ENCODE measurements around the gene PRXL2A.
"Not testable (repeated sequence)": the region's sequence is repeated elsewhere in the genome, so short reads cannot be mapped to it uniquely, and the experiment has no call there.

Gene PRXL2A

DNA sequence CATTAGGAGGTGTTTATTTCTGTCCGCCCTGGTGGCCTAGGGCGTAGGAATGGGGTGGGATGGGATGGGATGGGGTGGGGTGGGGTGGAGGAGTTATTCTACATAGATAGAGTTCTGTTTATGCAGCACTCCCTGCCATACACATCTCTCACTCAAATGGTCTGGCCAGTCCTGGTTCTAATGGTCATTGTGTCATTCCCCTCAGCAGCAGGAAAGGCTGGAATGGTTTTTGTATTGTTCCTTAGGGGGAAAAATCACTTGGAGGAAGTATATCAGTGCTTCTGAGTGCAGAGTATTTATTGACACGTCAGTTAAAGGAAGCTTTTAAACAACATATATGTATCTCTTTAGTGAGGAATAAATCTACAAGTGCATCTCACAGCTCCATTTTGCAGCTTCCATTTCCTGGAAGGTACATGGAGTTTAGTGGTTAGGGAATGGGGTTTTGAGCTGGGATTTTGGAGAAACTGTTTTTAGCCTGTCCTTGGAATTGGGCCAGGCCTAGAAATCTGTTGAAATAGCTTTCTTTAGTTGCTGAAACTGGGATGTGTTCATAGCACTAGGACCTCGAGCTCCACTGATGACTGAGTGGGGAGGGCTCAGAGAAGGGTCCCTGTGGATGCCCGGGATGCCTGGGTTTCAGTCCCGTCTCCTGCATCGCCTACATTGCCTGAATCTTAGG lies 54.1 kb downstream of the PRXL2A start:
- no peak for DNase-seq

DNA sequence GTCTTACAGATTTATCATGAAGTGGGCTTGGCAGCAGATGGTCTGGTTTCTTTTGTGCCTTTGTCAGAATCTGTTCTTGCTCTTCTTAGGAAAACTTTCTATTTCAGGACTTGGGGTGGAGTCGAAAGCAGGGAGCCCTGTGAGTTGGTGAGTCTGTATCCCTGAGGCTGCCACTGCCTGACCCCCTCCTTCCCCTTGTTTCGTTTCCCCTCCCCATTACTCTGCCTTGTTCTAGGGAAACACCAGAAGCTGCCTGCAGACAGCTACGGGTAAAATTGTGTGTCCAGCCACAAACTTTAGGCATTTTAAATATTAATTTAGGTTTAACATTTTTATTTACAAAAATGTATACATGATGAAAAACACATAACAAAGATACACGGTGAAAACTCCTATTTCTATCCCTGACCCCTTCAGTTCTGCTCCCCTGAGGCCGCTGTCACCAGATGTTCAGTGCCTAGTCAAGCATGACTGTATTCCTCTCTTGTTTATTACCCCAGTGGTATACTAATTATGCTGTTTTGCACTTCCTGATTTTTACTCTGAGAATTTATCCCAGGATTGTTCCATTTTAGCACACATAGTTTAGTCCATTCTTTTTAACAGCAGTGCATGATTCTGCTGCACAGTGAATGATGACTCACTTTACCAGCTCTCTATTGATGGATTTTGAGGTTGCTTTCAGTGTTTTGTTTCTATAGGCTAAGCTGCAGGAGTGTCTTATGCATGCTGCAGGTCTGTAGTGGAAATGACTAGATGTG lies 54.8 kb downstream of the PRXL2A start:
- DNase-seq: no peak

DNA sequence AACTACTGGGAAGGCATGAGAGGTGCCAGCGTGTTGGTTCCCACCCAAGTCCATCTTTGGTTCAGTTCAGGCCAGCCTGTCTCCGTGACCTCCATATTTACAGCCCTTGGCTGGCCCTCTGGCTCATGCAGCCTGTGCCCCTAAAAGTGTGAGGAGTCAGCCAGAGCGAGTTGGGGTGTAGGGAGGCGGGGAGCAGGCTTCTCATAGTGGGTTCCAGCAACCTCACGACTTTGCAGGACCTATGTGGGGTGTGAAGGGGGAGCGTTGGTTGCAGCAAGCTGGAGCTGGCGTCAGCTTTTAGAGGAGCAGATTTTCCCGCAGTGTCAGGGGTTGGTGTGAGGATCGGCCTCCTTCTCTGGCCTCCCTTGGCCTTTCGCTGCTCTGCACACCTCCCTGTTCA lies 55.5 kb downstream of the PRXL2A start:
- DNase-seq: no peak

DNA sequence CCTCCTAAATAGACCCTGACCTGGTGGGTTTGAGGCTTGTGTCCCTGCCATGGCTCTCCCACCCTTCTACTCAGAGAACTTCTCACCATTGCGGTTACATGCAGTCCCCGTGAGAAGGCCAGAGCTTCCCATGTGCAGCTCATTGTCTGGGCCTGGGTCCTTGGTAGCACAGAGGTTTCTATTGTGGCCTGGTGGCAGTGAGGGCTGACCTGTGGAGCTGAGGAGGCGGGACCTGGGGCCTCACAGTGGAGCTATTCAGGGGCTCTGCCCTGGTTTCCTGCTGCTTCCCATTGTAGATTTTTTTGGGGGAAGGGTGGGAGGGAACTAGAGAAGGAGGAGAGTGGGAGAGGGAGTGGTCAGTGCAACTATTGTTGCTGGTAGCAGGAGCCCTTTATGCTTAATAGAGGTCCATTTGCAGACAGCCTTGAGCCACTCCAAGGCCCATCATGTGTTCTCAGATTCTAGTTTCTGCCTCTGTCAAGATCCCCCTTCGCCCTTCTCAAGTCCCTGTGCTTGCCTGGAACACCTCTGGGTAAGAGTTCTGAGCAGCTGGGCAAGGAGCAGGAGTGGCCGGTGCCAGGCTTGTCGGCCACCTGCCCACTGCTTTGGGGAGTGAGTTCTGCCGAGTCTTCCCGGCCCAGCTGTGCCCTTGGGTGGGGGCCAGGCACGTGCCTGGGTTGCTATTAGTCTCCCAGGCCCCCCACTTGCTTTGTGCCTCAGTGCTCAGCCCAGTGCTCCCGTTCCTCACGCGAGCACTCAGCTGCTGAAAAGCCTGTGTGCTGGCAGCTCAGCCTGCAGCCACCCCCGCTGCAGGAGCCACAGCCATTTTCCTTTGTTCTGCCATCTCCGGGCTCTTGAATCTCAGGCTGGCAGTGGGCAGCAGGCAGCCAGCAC lies 56.5 kb downstream of the PRXL2A start:
- no peak for DNase-seq

DNA sequence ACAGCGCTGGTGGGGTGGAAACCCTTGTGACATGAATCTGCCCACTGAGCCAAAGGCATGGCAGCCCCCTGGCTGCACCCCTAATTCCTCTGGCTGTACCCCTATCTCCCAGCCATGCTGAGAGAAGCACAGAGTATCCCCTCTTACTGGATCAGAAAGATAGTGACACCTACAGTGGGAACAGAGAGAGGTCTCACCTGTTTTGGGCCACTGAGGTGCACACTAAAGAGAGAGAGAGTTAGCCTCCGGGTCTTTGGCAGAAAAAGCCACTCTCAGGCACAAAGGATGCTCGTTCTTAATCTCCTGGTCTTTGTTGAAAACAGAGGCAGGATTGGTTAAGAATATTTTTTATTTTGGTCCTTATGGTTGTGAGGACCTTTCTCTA lies 57.1 kb downstream of the PRXL2A start:
- no peak for DNase-seq

DNA sequence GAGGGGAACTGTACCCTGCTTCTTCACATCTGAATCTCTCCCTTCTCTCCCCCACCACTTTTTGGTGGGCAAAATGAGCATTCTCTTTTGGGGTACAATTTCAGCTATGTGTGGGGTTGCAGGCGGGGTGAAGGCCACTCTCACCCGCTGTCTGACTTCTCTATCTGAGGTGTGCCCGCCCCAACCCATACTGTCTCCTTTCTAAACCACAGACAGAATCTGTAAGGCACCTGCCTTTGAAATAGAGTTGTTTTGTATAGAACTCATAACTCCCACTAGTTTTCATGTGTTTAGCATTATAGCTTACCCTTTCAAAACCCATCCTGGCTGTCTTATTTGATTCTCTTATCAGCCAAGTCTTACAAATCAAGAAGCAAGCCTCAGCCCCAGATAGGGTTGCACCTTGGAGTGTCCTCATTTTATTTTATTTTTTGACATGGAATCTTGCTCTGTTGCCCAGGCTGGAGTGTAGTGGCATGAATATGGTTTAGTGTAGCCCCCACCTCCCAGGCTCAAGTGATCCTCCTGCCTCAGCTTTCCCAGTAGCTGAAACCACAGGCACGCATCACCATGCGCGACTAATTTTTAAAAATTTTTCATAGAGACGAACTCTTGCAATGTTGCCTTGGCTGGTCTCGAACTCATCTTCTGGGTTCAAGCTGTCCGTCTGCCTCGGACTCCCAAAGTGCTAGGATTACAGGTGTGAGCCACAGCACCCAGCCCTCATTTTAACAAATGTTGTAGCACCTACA lies 57.7 kb downstream of the PRXL2A start:
- DNase-seq: no peak

DNA sequence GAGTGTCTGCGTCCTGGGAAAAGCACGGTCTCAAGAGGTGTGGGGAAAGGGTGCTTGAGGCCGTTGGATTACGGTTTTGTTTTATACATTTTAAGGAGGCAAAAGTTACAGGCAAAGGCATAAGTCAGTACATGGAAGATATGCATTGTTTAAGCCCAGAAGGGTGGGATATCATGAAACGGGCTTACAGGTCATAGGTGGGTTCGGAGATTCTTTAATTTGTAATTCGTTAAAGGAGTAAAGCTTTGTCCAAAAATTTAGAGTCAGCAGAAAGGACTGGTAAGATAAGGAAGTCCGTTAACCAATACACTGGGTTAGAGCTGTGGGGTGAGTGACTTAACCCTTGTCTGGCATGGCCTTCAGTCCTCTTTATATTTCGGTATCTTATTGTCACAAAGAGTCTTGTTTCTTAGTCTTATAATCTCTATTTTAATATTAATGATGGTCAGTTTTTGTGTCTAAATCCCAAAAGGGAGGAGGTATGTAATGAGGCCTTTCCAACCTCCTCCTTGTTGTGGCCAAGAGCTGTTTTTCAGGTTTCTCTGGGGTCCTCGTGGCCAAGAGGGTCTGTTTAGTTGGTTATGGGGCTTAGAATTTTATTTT lies 58.5 kb downstream of the PRXL2A start:
- DNase-seq: no peak

DNA sequence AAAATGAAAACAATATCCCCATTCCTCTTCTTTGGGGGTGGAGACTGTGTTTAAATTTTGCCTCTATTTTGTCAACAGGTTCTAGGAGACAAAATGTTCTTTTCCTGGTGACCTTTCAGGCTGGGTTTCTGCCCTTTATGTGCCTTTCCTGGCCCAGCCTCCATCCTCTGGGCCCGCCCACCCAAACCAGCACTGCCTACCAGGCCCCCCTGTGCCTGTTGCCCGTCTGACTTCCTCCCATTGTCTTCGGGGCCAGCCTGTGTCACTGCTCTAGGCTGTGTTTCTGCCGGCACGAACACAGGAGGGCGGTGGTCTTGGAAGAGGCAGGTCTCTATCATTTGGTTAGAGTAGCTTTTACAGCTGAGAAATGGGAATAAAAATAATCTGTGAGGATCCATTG lies 59.7 kb downstream of the PRXL2A start:
- DNase-seq: no peak

DNA sequence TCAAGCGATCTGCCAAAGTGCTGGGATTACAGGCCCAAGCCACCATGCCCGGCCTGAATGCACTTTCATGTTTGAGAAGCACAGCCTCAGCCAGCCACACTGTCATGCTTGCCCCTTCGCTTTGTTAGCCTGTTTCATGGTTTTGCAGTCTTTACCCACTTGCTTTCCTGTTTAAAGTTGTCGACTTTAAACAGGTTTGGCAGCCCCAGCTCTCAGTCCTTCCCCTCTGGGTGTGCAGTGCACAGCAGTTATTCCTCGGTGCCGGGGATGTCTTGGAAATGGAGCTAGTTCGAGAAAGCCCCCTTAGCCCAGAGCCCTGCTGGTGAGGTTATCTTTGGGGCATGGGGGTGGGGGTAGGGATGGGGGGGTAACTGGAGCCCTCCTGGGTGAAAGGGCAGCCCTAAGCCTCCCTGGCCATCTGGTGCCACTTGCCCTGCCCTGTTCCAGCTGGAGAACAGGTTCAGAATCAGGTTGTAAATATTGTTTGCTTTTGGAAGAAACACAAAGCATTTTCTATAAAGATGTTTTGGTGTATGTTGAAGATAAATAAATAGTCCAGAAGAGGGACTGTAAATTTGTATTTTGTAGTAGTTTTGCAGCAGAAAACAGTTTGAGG lies 60.6 kb downstream of the PRXL2A start:
- DNase-seq: no peak

DNA sequence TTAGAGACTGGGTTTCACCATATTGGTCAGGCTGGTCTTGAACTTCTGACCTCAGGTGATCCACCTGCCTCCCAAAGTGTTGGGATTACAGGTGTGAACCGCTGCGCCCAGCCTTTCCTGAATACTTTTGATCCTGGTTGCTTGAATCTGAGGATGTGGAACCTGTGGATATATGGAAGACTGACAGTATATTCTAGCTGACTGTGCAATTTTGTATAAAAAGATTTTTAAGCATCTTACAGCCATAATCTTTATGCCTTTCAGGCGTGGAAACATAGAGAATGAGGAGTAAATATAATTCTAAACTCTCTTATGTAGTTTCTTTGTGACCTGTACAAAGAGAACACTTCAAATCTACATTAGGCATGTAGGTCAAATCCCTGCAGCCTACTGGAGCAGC lies 61.9 kb downstream of the PRXL2A start:
- DNase-seq: no peak

DNA sequence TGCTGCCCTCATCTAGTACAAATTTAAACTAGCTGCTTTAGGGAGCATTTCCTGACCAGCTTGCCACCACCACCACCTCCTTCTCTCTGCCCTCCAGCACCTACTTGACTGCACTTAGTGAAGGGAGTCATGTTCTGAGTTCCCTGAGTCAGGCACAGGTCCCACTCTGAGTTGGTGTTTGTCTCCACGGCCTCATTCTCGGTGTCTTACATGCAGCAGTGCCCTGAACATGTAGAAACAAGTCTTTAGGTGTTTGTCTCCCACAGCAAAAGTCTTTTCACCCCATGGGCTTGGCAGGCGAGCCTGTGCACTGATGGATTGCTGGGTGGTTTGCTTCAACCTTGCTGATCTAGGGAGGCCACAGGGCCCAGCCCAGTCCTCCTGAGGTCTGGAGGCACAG lies 62.6 kb downstream of the PRXL2A start:
- DNase-seq: no peak

DNA sequence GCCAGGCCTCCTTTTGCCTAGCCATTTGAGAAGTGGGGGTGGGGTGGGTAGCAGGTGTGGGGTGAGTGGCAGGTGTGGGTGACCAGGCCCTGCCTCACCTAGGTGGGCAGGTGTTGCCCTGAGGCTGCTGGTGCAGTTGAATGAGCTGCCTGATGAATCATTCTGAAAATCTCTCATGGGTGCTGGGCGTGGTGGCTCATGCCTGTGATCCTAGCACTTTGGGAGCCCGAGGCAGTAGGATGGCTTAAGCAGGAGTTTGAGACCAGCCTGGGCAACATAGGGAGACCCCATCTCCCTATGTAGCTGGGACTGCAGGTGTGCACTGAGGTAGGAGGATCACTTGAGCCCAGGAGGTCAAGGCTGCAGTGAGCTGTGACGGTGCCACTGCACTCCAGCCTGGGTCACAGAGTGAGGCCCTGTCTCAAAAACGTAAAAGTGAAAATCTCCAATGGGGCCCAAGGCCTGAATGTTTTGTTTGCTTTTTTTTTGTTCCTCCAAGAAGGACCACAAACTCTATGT lies 63.4 kb downstream of the PRXL2A start:
- no peak for DNase-seq

DNA sequence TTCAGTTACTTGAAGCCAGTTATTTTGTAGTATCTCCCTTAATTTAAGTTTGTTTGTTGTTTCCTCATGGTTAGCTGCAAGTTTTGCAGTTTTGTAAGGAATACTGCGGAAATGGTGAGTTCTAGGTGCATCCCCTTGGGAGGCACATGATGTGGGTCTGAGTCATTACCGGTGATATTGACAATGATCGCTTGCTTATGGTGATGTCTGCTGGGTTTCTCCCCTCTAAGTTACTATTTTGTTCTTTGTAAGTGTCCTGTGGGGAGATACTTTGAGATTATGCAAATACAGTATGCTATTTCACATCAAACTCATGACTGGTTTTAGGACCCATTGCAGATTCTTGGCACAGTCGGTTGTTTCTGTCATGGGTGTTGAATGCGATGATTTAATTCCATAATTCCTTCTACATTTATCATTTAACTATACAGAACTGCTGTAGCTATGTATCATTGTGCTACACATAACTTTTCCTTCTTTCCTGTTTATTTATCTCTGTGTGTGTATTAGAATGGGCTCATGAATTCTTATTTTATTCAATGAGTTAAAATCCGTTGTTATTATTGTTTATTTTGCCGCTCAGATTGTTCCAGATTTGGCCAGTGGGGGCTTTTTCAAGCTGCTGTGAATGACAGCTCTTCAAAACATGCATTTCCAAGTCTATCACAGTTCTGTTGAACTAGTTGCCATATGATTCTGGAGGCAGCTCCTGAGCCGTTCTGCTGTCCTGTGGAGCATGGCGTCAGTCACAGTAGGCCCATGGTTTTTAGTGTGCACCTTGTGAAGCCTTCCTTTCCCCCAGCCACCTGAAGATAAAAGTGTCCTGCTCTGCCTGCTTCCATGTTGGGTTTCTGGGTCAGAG lies 64.1 kb downstream of the PRXL2A start:
- DNase-seq: no peak

DNA sequence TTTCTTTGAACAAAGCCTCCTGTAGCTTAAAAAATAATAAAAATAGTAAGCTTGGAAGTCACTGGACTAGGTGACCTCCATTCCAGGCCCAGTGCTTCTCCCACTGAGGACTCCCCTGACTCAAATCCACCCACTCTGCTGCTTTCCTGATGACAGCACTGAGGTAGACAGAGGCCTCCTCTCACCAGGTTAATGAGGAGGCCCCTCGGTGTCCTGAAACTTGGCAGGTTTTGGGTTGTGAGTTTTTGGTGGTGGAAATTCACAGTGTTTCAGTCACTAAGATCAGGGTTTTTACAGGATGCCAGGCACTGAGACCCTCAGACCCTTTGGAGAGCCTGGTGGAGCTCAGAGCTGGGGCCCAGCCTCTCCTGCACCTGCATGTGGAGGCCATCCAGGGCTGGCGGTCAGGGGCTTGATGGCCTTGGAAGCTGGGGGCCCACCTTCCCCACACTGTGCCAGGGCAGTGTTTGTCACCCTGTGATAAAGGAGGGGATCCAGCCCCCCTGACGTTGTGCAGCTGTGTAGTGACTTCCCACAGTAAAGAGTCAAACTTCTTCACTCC lies 64.8 kb downstream of the PRXL2A start:
- no peak for DNase-seq

DNA sequence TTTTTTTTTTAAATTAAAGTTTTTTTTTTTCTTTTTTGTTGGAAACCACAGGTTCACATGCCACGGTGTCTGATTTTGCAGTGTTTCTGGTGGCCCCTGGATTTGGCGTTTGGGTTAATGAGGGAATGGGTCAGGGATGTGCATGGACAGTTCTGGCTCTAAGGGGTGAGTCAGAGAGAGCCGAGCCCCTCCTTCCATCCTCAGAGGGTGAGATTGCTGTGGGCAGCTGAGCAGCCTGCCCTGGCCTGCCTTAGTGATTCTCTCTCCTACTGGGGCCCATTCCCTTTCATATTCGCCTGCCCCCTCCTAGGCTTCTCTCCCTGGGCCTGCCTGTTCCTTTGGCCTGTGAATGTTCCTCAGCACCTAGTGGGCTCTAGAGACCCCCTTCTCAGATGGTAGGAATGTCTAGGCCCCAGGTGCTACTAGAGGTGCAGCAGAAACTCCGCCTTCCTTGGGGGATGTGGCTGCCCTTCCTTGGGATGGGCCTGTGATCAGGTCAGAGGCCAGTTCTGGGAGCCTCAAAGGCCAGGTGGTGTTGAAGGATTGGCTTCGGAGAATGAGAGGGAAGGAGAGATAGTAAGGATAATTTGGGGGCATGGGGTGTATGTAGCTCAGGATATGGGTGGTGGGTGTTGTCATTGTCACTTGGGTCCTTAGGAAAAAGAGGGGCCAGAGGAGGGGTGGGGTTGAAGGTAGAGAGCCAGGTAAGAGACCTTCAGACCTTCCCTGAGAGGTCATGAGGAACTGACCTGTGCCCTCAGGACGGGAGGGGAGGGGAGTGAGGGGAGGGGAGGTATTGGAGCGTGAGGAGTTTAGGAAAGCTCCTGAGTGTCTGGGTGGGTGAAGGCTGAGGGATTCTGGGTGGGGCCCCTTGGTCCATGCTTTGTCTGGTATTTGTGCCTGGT lies 65.6 kb downstream of the PRXL2A start:
- no peak for DNase-seq

DNA sequence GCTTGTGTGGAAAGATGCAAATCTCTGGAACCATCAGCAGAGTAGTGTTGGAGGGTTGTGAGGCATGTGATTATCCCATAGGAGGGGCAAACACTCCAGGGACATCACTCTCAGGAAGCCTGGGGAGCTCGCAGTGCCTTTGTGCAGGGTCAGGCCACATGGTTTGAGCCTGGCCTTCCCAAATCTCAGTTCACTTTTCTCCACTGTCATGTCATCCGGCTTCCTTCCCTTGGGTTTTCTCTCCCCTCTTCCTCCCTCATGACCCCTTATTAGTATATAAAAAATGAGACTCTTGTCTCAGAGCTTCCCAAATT lies 66.2 kb downstream of the PRXL2A start:
- no peak for DNase-seq

DNA sequence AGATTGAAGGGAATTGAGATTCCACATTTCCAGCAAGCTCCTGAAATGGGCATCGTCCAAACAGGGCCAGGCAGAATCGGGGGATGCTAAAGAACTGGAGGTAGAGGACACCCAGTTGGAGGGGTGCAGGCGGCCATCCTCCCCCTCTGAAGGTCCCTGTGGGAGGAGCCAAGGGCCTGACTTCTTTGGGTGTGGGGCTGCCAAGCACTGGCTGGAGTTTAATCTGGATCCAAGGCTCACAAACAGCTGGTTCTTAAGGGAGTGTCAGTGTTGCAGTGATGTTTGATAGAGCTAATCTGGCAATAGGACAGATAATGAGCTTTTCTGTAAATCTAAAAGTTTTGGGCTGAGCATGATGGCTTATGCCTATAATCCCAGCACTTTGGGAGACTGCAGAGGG lies 66.6 kb downstream of the PRXL2A start:
- no peak for DNase-seq

DNA sequence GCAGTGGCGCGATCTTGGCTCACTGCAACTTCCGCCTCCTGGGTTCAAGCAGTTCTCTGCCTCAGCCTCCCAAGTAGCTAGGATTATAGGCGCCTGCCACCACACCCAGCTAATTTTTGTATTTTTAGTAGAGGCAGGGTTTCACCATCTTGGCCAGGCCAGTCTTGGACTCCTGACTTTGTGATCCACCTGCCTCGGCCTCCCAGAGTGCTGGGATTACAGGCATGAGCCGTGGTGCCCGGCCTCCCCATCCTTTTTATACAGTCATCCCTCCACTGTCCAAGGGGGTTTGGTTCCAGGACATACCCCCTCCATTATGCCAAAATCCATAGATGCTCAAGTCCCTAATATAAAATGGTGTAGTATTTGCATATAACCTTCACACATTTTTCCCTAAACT lies 67.3 kb downstream of the PRXL2A start:
- DNase-seq: not testable (repeated sequence)

DNA sequence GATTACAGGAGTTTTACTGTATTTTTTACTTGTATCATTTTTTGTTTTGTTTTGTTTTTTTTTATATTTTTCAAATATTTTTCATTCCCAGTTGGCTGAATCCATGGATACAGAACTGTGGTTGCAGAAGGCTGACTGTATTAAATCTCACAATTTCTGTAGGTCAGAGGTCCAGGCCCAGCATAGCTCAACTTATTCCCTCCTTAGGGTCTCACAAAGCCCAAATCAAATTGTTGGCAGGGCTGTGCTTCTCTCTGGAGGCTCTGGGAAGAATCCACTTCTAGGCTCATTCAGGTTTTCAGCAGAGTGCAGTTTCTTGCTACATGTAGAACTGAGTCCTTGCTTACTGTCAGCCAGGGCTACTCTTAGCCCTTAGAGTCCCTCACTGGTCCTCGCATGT lies 68.3 kb downstream of the PRXL2A start:
- no peak for DNase-seq

DNA sequence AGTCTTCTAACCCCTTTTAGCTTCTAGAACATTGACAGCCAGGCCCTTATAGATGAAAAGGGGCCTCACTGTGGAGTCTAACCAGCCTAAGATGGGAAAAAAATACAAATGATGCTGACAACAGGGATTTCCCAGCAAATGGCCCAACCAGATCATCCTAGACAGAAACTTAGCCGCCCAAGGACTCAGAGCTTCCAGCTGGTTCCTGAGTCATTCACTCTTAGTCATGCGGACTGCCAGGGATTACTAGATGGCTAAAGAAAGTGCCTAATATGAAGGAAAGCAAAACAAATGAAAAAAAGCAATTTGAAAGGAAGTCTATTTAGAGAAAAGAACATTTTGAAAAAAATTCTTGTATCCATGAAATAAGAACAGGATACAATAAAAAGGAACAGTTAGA lies 69.5 kb downstream of the PRXL2A start:
- no peak for DNase-seq

All from right forelimb (tissue), 1 donor.